Measurements from ENCODE around the gene MYEOV. TPM values are rescaled to one million over a fixed set of nuclear protein-coding genes. Genes with fewer than 3 reads are reported as not detected.

The MYEOV gene
- total RNA-seq, 1 experiment from 2014 or later: 4.3 TPM

GRCh38 chr11:69259096-69259495 is 34.9 kb upstream of the MYEOV start:
- DNase-seq: no peak
- Histone ChIP-seq H3K36me3 (replicated peaks; ENCODE audit: control insufficient read depth, insufficient read depth, low read length) (no peaks in the 10 kb centered on the region), H3K27me3 (ENCODE audit: control insufficient read depth, insufficient read depth, low read length) (no peaks in the 10 kb centered on the region), H3K4me3 (ENCODE audit: insufficient read depth, low read depth, low read length) (no peak overlapping the region)

DNA sequence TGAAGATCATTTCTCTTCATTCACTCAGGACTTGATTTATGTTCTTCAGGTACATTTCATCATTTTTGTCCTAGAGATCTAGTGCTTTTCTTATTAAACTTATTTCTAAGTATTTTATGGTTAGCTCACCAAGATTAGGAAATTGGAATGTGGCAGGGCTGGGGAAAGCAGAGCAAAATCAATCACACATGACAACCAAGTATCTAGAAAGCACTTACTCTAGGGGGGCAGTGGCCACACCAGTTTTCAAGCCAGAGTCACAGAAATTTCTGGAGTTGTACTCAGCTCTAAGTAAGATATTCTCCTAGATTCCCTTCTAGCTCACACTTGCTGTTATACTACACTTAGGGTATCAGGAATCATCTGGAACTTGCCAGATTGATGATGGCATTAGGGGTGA is 33.3 kb upstream of the MYEOV start:
- no peak for DNase-seq
- Histone ChIP-seq H3K36me3 (replicated peaks; ENCODE audit: control insufficient read depth, insufficient read depth, low read length) (no peaks in the 10 kb centered on the region), H3K27me3 (ENCODE audit: control insufficient read depth, insufficient read depth, low read length) (no peaks in the 10 kb centered on the region), H3K4me3 (ENCODE audit: insufficient read depth, low read depth, low read length) (no peak overlapping the region)

DNA sequence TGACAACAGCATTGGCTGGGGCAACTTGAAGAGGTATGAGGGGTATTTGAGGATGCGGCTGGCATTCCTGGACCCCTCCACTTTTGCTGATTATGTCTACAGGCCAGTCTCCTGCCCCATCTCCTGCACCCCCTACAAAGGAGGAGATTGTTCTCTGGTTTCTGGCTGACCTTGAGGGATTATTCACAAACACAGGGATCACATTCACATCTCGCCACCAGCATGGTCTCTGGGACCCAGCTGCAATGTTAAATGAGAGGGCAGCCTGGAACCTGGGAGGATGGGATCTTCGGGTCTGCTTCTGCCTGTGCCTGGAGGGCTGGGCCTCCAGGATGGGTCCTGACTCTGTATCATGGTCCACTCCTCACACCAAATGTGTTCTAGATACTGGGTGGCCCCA is 32.8 kb upstream of the MYEOV start:
- Histone ChIP-seq H3K4me3 (ENCODE audit: insufficient read depth, low read depth, low read length) (no peak overlapping the region), H3K36me3 (replicated peaks; ENCODE audit: control insufficient read depth, insufficient read depth, low read length) (no peaks in the 10 kb centered on the region)
- DNase-seq: no peak

DNA sequence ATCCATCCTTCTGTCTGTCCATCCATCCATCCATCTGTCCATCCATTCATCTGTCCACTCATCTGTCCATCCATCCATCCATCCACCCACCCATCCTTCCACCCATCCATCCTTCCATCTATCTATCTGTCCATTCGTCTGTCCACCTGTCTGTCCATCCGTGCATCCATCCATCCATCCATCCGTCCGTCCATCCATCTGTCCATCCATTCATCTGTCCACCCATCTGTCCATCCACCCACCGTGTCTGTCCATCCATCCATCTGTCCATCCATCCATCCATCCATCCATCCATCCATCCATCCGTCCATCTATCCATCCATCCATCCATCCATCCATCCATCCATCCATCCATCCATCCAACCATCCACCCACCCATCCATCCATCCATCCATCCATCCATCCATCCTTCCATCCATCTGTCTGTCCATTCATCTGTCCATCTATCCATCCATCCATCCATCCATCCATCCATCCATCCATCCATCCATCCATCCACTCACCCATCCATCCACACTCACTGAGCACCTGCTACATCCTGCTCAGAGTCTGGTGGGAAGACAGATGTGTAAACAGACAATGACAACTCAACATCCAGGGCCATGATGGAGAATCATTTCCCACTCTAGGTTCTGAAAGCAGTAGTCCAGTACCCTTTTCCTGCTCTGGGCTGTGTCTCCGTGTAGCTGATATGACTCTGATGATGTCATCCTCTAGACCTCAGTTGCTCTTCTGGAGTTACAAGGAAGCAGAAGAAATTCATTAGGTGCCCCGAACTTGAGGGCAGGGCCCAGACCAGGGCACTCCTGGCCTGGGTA is 30.8 kb upstream of the MYEOV start:
- H3K27me3 ChIP-seq (ENCODE audit: control insufficient read depth, insufficient read depth, low read length): no peaks in the 10 kb centered on the region
- DNase-seq: no peak

More for the DNA sequence above, 32.8 kb upstream of the MYEOV start:
- H3K27me3 ChIP-seq (ENCODE audit: control insufficient read depth, insufficient read depth, low read length): no peaks in the 10 kb centered on the region

DNA sequence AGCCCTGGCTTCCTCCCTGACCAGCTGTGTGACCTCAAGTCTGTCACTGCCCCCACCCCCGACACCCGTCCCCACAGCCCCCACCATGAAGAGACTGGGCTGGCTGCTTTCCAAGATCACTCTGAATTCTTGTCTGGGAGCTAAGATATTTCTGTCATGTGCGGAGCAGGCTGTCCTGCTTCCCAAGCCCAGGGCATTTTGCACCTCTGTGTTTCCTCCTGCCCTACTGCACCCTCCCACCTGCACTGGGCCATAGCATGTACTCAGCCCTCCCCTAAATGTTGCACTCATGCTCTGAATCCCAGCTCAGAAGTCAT is 30.3 kb upstream of the MYEOV start:
- H3K36me3 ChIP-seq (replicated peaks; ENCODE audit: control insufficient read depth, insufficient read depth, low read length): no peaks in the 10 kb centered on the region
- no peak overlapping the region for H3K4me3 ChIP-seq (ENCODE audit: insufficient read depth, low read depth, low read length)
- DNase-seq: no peak
- no peaks in the 10 kb centered on the region for H3K27me3 ChIP-seq (ENCODE audit: control insufficient read depth, insufficient read depth, low read length)

More for the DNA sequence above, 30.8 kb upstream of the MYEOV start:
- H3K36me3 ChIP-seq (replicated peaks; ENCODE audit: control insufficient read depth, insufficient read depth, low read length): no peaks in the 10 kb centered on the region
- no peak overlapping the region for H3K4me3 ChIP-seq (ENCODE audit: insufficient read depth, low read depth, low read length)

DNA sequence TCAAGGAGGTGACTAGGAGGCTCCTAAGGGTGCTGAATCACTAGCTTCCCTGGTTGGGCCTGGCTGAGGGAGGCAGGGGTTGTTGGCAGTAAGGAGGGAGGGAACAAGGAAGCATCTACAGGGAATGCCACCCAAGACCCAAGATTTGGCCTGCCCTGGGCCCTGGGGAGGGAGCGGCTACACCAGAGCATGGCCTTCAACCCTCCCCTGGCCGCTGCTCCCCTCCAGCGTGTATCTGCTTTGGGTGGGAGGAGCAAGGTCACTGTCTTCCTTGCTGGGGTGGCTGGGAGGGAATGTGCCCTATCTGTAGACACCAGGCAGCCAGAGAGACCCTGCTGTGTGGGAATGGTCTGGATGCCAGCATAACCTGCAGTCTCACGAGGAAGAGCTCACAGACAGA is 29.5 kb upstream of the MYEOV start:
- Histone ChIP-seq H3K4me3 (ENCODE audit: insufficient read depth, low read depth, low read length) (no peak overlapping the region), H3K27me3 (ENCODE audit: control insufficient read depth, insufficient read depth, low read length) (no peaks in the 10 kb centered on the region), H3K36me3 (replicated peaks; ENCODE audit: control insufficient read depth, insufficient read depth, low read length) (no peaks in the 10 kb centered on the region)
- DNase-seq: no peak

DNA sequence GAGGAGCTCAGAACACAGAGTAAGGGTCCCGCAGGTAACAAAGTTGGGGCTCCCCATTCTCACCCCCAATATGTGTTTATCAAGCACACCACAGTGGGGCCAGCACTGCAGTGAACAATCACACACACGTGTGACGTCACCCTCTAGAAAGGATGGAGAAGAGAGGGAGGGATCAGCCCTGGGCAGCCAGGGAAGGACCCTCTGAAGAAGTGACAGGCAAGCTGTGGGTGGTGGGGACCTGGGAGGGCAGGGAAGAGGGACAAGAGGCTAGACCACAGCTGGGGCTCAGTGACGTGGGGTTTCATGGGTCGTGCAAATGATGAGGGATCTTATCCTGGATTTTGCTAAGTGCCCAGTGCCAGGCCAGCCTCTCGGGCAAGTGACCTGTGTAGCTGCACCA is 28.7 kb upstream of the MYEOV start:
- Histone ChIP-seq H3K36me3 (replicated peaks; ENCODE audit: control insufficient read depth, insufficient read depth, low read length) (no peaks in the 10 kb centered on the region), H3K4me3 (ENCODE audit: insufficient read depth, low read depth, low read length) (no peak overlapping the region), H3K27me3 (ENCODE audit: control insufficient read depth, insufficient read depth, low read length) (no peaks in the 10 kb centered on the region)
- no peak for DNase-seq

DNA sequence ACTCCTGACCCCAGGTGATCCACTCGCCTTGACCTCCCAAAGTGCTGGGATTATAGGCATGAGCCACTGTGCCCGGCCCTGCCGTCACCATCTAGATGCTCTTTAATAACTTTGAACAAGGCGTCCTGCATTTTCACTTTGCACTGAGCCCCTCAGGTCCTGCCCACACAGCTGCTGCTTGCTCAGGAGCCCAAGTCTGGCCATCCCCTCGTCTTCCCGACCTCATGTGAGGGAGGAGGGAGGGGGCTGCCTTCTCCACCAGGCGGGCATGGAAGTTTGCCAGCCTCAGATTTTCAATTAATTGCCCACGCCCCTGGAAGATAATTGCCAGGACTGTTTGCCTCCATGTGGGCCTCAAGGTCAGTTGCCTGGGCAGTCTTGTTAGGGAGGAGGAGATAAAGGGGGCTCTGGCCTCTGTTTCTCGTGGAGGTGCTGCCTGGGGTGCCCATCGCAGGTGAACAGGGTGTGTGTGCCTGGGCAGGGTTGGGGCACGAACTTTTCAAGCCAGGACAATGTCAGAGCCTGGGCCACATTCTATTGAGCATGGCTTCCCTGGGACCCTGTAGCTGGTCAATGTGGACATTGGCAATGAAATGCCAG is 27.9 kb upstream of the MYEOV start:
- Histone ChIP-seq H3K36me3 (replicated peaks; ENCODE audit: control insufficient read depth, insufficient read depth, low read length) (no peaks in the 10 kb centered on the region), H3K4me3 (ENCODE audit: insufficient read depth, low read depth, low read length) (no peak overlapping the region), H3K27me3 (ENCODE audit: control insufficient read depth, insufficient read depth, low read length) (no peaks in the 10 kb centered on the region)
- no peak for DNase-seq

- DNase-seq: no peak
- Histone ChIP-seq H3K36me3 (replicated peaks; ENCODE audit: control insufficient read depth, insufficient read depth, low read length) (no peaks in the 10 kb centered on the region), H3K4me3 (ENCODE audit: insufficient read depth, low read depth, low read length) (no peak overlapping the region), H3K27me3 (ENCODE audit: control insufficient read depth, insufficient read depth, low read length) (no peaks in the 10 kb centered on the region; the same call in 1 of the 2 replicates)
These were observed 26.6 kb upstream of the MYEOV start for GRCh38 chr11:69267395-69267805.

GRCh38 chr11:69268911-69269310 is 25.0 kb upstream of the MYEOV start:
- no peaks in the 10 kb centered on the region; the same call in 1 of the 2 replicates for H3K27me3 ChIP-seq (ENCODE audit: control insufficient read depth, insufficient read depth, low read length)
- H3K4me3 ChIP-seq (ENCODE audit: insufficient read depth, low read depth, low read length): no peak overlapping the region
- H3K36me3 ChIP-seq (replicated peaks; ENCODE audit: control insufficient read depth, insufficient read depth, low read length): no peaks in the 10 kb centered on the region
- DNase-seq: no peak

DNA sequence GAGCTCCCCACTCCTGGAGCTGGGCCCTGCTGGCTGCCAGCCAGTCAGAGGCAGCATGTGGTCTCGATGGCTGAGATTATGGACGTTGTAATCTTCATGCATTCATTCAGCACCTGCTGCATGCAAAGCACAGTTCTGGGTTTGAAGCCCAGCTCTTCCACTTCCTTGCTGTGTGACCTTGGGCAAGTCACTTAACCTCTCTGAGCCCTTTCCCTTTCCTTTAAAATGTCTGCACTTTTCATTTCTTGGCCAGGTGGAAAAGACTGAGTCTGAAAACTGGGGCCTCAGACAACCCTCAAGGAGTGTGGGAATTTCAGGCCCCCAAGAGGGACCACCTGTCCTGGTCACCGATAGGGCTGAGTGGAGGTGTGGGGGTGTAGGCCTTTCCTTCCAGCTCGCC is 24.6 kb upstream of the MYEOV start:
- no peaks in the 10 kb centered on the region; the same call in 1 of the 2 replicates for H3K27me3 ChIP-seq (ENCODE audit: control insufficient read depth, insufficient read depth, low read length)
- no peak for DNase-seq
- H3K4me3 ChIP-seq (ENCODE audit: insufficient read depth, low read depth, low read length): no peak overlapping the region
- H3K36me3 ChIP-seq (replicated peaks; ENCODE audit: control insufficient read depth, insufficient read depth, low read length): no peaks in the 10 kb centered on the region

DNA sequence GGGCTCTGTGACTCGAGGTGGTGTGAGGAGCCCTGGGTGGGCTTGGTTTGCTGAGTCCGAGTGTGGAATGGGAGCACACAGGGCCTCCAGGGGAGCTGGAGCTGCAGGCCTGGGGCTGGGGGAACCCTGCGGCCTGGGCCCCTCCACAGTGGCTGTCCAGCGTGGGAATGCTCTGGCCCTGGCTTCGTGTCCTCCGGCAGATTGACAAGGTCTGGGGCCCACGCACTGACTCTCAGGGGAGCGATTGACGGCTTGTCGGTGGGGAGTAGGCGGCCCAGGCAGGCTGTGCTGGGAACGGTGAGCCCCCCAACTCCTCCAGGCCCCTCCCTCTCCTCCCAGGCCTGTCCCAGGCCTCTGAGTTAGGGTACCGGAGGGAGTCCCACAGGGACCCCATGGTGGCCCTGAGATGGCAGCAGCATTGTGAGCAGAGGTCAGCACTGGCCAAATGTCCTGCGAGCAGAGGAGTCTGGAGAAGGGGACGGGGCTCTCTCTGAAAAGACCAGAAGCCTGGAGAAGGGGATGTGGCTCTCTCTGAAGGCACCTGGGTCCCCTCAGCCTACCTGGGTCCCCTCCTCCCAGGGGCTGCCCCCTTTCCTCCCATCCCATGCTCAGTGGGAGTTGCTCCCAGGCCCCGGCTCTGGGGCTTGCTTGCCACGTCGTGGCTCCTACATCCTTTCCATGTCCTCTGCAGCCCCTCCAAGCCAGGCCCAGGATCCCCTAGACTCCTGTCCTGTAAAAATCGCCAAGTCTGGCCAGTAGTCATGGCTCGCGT is 23.8 kb upstream of the MYEOV start:
- Histone ChIP-seq H3K27me3 (ENCODE audit: control insufficient read depth, insufficient read depth, low read length) (no peaks in the 10 kb centered on the region; the same call in 1 of the 2 replicates), H3K36me3 (replicated peaks; ENCODE audit: control insufficient read depth, insufficient read depth, low read length) (no peaks in the 10 kb centered on the region), H3K4me3 (ENCODE audit: insufficient read depth, low read depth, low read length) (no peak overlapping the region)
- no peak for DNase-seq

DNA sequence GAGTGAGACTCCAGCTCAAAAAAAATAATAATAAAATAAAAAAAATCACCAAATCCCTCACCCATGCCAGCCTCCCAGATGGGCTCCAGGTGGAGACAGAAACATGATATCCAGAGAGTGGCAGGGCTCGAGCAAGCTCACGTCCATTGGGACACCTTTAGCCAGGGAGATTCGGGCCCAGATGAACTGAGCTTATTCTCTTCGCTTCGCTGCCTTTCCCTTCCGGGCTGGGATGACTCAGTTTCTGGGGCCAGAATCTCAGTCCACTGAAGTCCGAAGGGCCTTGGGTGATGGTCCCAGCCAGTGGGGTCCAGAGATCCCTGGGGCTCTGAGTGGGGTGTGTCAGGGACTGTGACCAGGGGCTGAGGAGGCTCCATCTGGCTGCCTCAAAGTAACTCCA is 23.0 kb upstream of the MYEOV start:
- H3K36me3 ChIP-seq (replicated peaks; ENCODE audit: control insufficient read depth, insufficient read depth, low read length): no peaks in the 10 kb centered on the region
- no peak for DNase-seq
- no peaks in the 10 kb centered on the region; the same call in 1 of the 2 replicates for H3K27me3 ChIP-seq (ENCODE audit: control insufficient read depth, insufficient read depth, low read length)
- no peak overlapping the region for H3K4me3 ChIP-seq (ENCODE audit: insufficient read depth, low read depth, low read length)

DNA sequence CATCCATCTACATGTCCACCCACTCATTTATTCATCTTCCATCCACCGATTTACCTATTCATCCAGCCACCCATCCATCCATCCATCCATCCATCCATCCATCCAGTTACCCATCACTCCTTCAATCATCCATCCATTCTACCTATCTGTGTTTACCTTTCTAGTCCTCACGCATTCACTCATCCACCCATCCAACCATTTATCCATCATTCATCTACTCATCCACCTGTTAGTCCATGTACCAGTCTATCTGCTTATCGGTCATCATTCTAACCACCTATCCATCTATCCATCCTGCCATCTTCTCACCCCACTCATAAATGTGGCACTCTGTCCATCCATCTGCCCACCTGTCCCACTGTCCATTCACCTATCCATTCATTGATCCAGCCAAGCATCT is 21.9 kb upstream of the MYEOV start:
- DNase-seq: no peak
- H3K36me3 ChIP-seq (replicated peaks; ENCODE audit: control insufficient read depth, insufficient read depth, low read length): no peaks in the 10 kb centered on the region
- no peak overlapping the region for H3K4me3 ChIP-seq (ENCODE audit: insufficient read depth, low read depth, low read length)
- no peaks in the 10 kb centered on the region; the same call in 1 of the 2 replicates for H3K27me3 ChIP-seq (ENCODE audit: control insufficient read depth, insufficient read depth, low read length)
